Adrenal gland (tissue), 5 donors: ENCODE measurements around the gene BSPRY.

Source experiments
- CTCF ChIP-seq, 6 experiments: fragments of 450-650 bp in 4 of 6; fragments of 200-600 bp in 2 of 6; sonication (generic) in 1 of 6; IDR thresholded peaks; 1 replicate in 5 of 6; 2 replicates in 1 of 6; pipeline versions ENCODE4 v1.5.1 to v1.8.0; 2016 to 2021; ENCODE audit warnings: antibody characterized with exemption in 6 of 6, mild to moderate bottlenecking in 2 of 6, moderate library complexity in 1 of 6
- POLR2A ChIP-seq, 2 donors: fragments of 450-650 bp; IDR thresholded peaks; one replicate each; pipeline ENCODE4 v1.6.1; 2017; ENCODE audit warnings: antibody characterized with exemption in 2 of 2, mild to moderate bottlenecking in 2 of 2, moderate library complexity in 1 of 2
- donor health status: DM: no; HTN: no; CAD: no.

GRCh38 chr9:113350107-113350661, 843 bp downstream of the BSPRY start:
- TF ChIP-seq CTCF (IDR thresholded peaks at IDR 0.05) (no peak), POLR2A (IDR thresholded peaks at IDR 0.05) (no peak)
